SU-DHL-6 (cell line): ENCODE results near the gene RPTOR.

ENCODE experiments used
- H2AFZ ChIP-seq: fragments of 200-600 bp; sonication (generic); 2 replicates; pipeline ENCODE4 v1.6.1; 2014; ENCODE audit warnings: low read depth, mild to moderate bottlenecking, moderate library complexity, mixed read lengths, antibody characterized with exemption, low read length; ENCODE audit not compliant: severe bottlenecking
- H3F3A ChIP-seq: fragments of 200-600 bp; shearing (Covaris generic); 2 replicates; pipeline ENCODE4 v1.6.0; 2016; ENCODE audit warnings: antibody characterized with exemption, mild to moderate bottlenecking; ENCODE audit not compliant: insufficient read depth
- H3K27ac ChIP-seq: fragments of 200-600 bp; sonication (generic); 2 replicates; pipeline ENCODE4 v1.5.1; 2016; ENCODE audit warnings: low read depth, mild to moderate bottlenecking, low read length, moderate library complexity, mixed read lengths
- H3K27me3 ChIP-seq: fragments of 200-600 bp; sonication (generic), shearing (Covaris generic); 2 replicates; pipeline ENCODE4 v1.6.0; 2014; ENCODE audit warnings: mild to moderate bottlenecking, low read length
- H3K36me3 ChIP-seq: fragments of 200-600 bp; sonication (generic); 2 replicates; pipeline ENCODE4 v1.6.1; 2014; ENCODE audit warnings: mild to moderate bottlenecking, low read length, mixed read lengths
- H3K4me2 ChIP-seq: fragments of 300-600, 200-600 bp; shearing (Covaris generic), sonication (generic); 2 replicates; pipeline ENCODE4 v1.6.0; 2014; ENCODE audit warnings: low read length, low read depth, mild to moderate bottlenecking; ENCODE audit not compliant: poor library complexity, severe bottlenecking
- H3K4me3 ChIP-seq: fragments of 200-600 bp; sonication (generic); 2 replicates; pipeline ENCODE4 v1.5.1; 2014; ENCODE audit warnings: antibody characterized with exemption, low read length, mild to moderate bottlenecking, mixed read lengths; ENCODE audit not compliant: insufficient read depth, poor library complexity, severe bottlenecking
- H3K79me2 ChIP-seq: fragments of 200-600 bp; sonication (generic); 2 replicates; pipeline ENCODE4 v1.6.1; 2014; ENCODE audit warnings: mild to moderate bottlenecking, low read length, moderate library complexity; ENCODE audit not compliant: insufficient read depth
- H3K9ac ChIP-seq: fragments of 200-600 bp; sonication (generic); 2 replicates; pipeline ENCODE4 v1.7.0; 2014; ENCODE audit warnings: mild to moderate bottlenecking, low read length
- H3K9me2 ChIP-seq: fragments of 200-600 bp; sonication (generic); replicated peaks from 2 replicates; pipeline ENCODE4 v1.6.1; 2014; ENCODE audit warnings: low read length; ENCODE audit not compliant: insufficient read depth
- H3K9me3 ChIP-seq: fragments of 200-600 bp; sonication (generic); 2 replicates; pipeline ENCODE4 v1.6.1; 2014; ENCODE audit warnings: low read length, mixed read lengths; ENCODE audit not compliant: insufficient read depth
- H4K20me1 ChIP-seq: fragments of 200-600 bp; sonication (generic); 2 replicates; pipeline ENCODE4 v1.6.1; 2014; ENCODE audit warnings: low read depth, mild to moderate bottlenecking, antibody characterized with exemption, low read length, moderate library complexity, mixed read lengths
- CTCF ChIP-seq: fragments of 200-600 bp; sonication (generic); IDR thresholded peaks from one replicate; pipeline ENCODE4 v1.5.1; 2017; ENCODE audit warnings: antibody characterized with exemption, mild to moderate bottlenecking, low read length, moderate library complexity; ENCODE audit not compliant: insufficient read depth, poor library complexity, severe bottlenecking
- EZH2phosphoT487 ChIP-seq: fragments of 200-600 bp; sonication (generic), shearing (Covaris generic); conservative IDR thresholded peaks from 2 replicates; pipeline ENCODE4 v1.6.1; 2018; ENCODE audit warnings: mild to moderate bottlenecking, antibody characterized with exemption, low read length, moderate library complexity, mixed read lengths

RPTOR gene

GRCh38 chr17:80935526-80935925 is 390.9 kb downstream of the RPTOR start:
- no peaks in the 10 kb centered on the region for H4K20me1 ChIP-seq
- no peaks in the 10 kb centered on the region for H3K79me2 ChIP-seq
- H3K4me2 ChIP-seq, result no peak overlapping the region
- no peak overlapping the region for H2AFZ ChIP-seq
- no peaks in the 10 kb centered on the region for H3K9me3 ChIP-seq
- no peaks in the 10 kb centered on the region for H3F3A ChIP-seq
- no peak overlapping the region for H3K4me3 ChIP-seq
- TF ChIP-seq EZH2phosphoT487 (no peak), CTCF (no peak)
- H3K9me2 ChIP-seq, result no peaks in the 10 kb centered on the region
- H3K27me3 ChIP-seq, result no peaks in the 10 kb centered on the region
- no peak overlapping the region for H3K27ac ChIP-seq
- H3K9ac ChIP-seq, result no peak overlapping the region
- H3K36me3 ChIP-seq, result no peaks in the 10 kb centered on the region

- Histone ChIP-seq H3K27me3 (no peaks in the 10 kb centered on the region), H3K36me3 (no peaks in the 10 kb centered on the region), H3K9me2 (no peaks in the 10 kb centered on the region), H3F3A (no peaks in the 10 kb centered on the region), H3K27ac (no peak overlapping the region), H3K9ac (no peak overlapping the region), H3K4me3 (no peak overlapping the region), H3K79me2 (no peaks in the 10 kb centered on the region), H3K9me3 (no peaks in the 10 kb centered on the region), H4K20me1 (no peaks in the 10 kb centered on the region), H2AFZ (no peak overlapping the region), H3K4me2 (no peak overlapping the region)
- TF ChIP-seq CTCF (no peak), EZH2phosphoT487 (no peak)
Observed at GRCh38 chr17:80936218-80936617, 391.6 kb downstream of the RPTOR start.

GRCh38 chr17:80936723-80937122 is 392.1 kb downstream of the RPTOR start:
- Histone ChIP-seq H3K27me3 (no peaks in the 10 kb centered on the region), H4K20me1 (no peaks in the 10 kb centered on the region), H3K79me2 (no peaks in the 10 kb centered on the region), H3F3A (no peaks in the 10 kb centered on the region), H3K9me3 (no peaks in the 10 kb centered on the region), H3K9ac (no peak overlapping the region), H3K36me3 (no peaks in the 10 kb centered on the region), H3K4me2 (no peak overlapping the region), H2AFZ (no peak overlapping the region), H3K27ac (no peak overlapping the region), H3K9me2 (no peaks in the 10 kb centered on the region), H3K4me3 (no peak overlapping the region)
- TF ChIP-seq EZH2phosphoT487 (no peak), CTCF (no peak)
